Measurements from ENCODE around the gene SPATA13. TPM values are rescaled to one million over a fixed set of nuclear protein-coding genes. Genes with fewer than 3 reads are reported as not detected.

SPATA13 gene
- total RNA-seq, 1 experiment from 2014 or later = 2.1 TPM

DNA sequence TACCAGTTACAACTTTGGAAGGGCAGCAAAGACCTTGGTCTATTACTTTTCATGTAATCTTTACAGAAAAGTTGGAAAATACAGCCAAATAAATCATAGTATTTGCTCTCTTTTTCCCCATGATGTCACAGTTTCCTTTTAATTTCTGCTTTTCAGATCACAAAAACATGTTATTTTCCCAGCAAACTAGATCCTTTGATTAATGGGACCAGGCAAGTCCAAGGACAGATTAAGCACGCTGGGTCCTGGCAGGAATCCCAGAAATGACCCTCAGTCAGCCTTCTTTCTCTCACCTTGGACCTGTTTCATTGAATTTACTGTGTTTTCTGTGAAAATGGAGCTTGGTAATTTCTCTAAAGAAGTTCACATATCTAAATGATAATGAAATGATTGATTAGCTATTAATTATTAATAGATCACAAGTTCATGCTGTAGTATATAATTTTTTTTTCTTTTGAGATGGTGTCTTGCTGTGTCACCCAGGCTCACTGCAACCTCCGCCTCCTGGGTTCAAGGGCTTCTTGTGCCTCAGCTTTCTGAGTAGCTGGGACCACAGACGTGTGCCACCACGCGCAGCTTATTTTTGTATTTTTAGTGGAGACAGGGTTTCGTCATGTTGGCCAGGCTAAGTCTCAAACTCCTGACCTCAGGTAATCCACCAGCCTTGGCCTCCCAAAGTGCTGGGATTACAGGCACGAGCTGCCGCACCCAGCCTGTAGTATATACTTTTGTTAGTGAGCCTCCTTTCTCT lies 16.0 kb downstream of the SPATA13 start:
- no peak for DNase-seq
- Histone ChIP-seq H2AFZ (ENCODE audit: low read length) (no peak overlapping the region), H3K4me2 (ENCODE audit: low read depth, low read length, poor library complexity, severe bottlenecking) (no peak overlapping the region), H4K20me1 (ENCODE audit: insufficient read depth, low read depth, low read length) (no peaks in the 10 kb centered on the region), H3K4me3 (ENCODE audit: low read length) (no peak overlapping the region), H3K27me3 (ENCODE audit: low read length) (no peaks in the 10 kb centered on the region), H3K79me2 (ENCODE audit: low read length) (no peaks in the 10 kb centered on the region), H3K9me3 (ENCODE audit: low read length) (no peaks in the 10 kb centered on the region), H3K9ac (ENCODE audit: low read length) (no peak overlapping the region), H3K27ac (ENCODE audit: low read length) (no peak overlapping the region), H3K4me1 (ENCODE audit: low read length) (no peaks in the 10 kb centered on the region), H3K36me3 (ENCODE audit: insufficient read depth, low read length) (no peaks in the 10 kb centered on the region), H3K9me2 (replicated peaks; ENCODE audit: insufficient read depth, low read length) (no peaks in the 10 kb centered on the region)

DNA sequence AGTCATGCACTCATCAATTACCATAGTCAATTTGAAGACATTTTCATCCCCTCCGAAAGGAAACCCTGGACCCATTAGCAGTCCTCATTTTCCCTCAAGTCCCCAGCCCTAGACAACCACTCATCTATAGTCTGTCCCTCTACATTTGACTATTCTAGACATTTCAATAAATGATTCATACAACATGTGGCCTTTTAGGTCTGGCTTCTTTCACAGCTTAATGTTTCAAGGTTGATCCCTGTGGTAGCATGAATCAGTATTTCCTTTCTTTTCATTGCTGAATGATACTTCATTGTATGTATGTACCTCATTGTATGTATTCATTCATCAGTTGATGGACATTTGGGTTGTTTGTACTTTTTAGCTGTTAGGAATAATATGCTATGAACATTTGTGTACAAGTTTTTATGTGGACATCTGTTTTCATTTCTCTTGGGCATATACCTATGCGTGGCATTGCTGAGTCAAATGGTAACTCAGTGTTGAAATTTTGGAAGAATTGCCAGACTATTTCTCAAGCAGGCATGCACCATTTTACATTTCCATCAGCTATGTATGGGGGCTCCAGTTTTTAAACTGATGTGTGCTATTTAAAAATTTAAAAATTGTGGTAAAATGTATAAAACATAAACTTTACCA lies 18.4 kb downstream of the SPATA13 start:
- Histone ChIP-seq H3K4me3 (ENCODE audit: low read length) (no peak overlapping the region), H3K9me3 (ENCODE audit: low read length) (no peaks in the 10 kb centered on the region), H3K36me3 (ENCODE audit: insufficient read depth, low read length) (no peaks in the 10 kb centered on the region), H3K27ac (ENCODE audit: low read length) (no peak overlapping the region), H3K27me3 (ENCODE audit: low read length) (no peaks in the 10 kb centered on the region), H3K9ac (ENCODE audit: low read length) (no peak overlapping the region), H4K20me1 (ENCODE audit: insufficient read depth, low read depth, low read length) (no peaks in the 10 kb centered on the region), H3K9me2 (replicated peaks; ENCODE audit: insufficient read depth, low read length) (no peaks in the 10 kb centered on the region), H3K4me1 (ENCODE audit: low read length) (no peaks in the 10 kb centered on the region), H3K79me2 (ENCODE audit: low read length) (no peaks in the 10 kb centered on the region), H2AFZ (ENCODE audit: low read length) (no peak overlapping the region), H3K4me2 (ENCODE audit: low read depth, low read length, poor library complexity, severe bottlenecking) (no peak overlapping the region)
- DNase-seq = no peak

DNA sequence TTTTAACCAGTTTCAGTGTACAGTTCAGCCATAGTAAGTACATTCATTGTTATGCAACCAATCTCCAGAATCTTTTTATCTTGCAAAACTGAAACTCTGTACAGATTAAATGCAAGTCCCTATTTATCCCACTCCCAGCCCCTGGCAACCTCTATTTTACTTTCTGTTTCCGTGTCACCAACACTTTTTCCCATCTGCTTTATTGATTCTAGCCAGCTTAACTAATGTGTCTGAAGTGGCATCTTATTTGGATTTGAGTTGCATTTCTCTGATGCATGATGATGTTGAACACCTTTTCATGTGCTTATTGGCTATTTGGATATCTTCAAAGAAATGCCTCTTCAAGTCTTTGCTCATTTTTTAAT lies 18.9 kb downstream of the SPATA13 start:
- no peaks in the 10 kb centered on the region for H3K79me2 ChIP-seq (ENCODE audit: low read length)
- no peak overlapping the region for H3K4me2 ChIP-seq (ENCODE audit: low read depth, low read length, poor library complexity, severe bottlenecking)
- no peaks in the 10 kb centered on the region for H3K4me1 ChIP-seq (ENCODE audit: low read length)
- H3K4me3 ChIP-seq (ENCODE audit: low read length) = no peak overlapping the region
- no peaks in the 10 kb centered on the region for H3K9me3 ChIP-seq (ENCODE audit: low read length)
- no peak overlapping the region for H3K27ac ChIP-seq (ENCODE audit: low read length)
- no peak overlapping the region for H3K9ac ChIP-seq (ENCODE audit: low read length)
- H3K27me3 ChIP-seq (ENCODE audit: low read length) = no peaks in the 10 kb centered on the region
- no peak for DNase-seq
- H3K9me2 ChIP-seq (replicated peaks; ENCODE audit: insufficient read depth, low read length) = no peaks in the 10 kb centered on the region
- H3K36me3 ChIP-seq (ENCODE audit: insufficient read depth, low read length) = no peaks in the 10 kb centered on the region
- no peaks in the 10 kb centered on the region for H4K20me1 ChIP-seq (ENCODE audit: insufficient read depth, low read depth, low read length)
- H2AFZ ChIP-seq (ENCODE audit: low read length) = no peak overlapping the region

GRCh38 chr13:24180750-24181377 lies 20.3 kb downstream of the SPATA13 start:
- Histone ChIP-seq H4K20me1 (ENCODE audit: insufficient read depth, low read depth, low read length) (no peaks in the 10 kb centered on the region), H3K4me1 (ENCODE audit: low read length) (no peaks in the 10 kb centered on the region), H3K9me2 (replicated peaks; ENCODE audit: insufficient read depth, low read length) (no peaks in the 10 kb centered on the region), H3K9me3 (ENCODE audit: low read length) (no peaks in the 10 kb centered on the region), H3K4me3 (ENCODE audit: low read length) (no peak overlapping the region), H3K4me2 (ENCODE audit: low read depth, low read length, poor library complexity, severe bottlenecking) (no peak overlapping the region), H3K36me3 (ENCODE audit: insufficient read depth, low read length) (no peaks in the 10 kb centered on the region), H3K27me3 (ENCODE audit: low read length) (no peaks in the 10 kb centered on the region), H3K79me2 (ENCODE audit: low read length) (no peaks in the 10 kb centered on the region), H2AFZ (ENCODE audit: low read length) (no peak overlapping the region), H3K27ac (ENCODE audit: low read length) (no peak overlapping the region), H3K9ac (ENCODE audit: low read length) (no peak overlapping the region)
- no peak for DNase-seq

GRCh38 chr13:24181991-24182702 lies 21.6 kb downstream of the SPATA13 start:
- no peak overlapping the region for H3K4me3 ChIP-seq (ENCODE audit: low read length)
- H4K20me1 ChIP-seq (ENCODE audit: insufficient read depth, low read depth, low read length) = no peaks in the 10 kb centered on the region
- H3K4me2 ChIP-seq (ENCODE audit: low read depth, low read length, poor library complexity, severe bottlenecking) = no peak overlapping the region
- no peak for DNase-seq
- no peaks in the 10 kb centered on the region for H3K9me3 ChIP-seq (ENCODE audit: low read length)
- no peak overlapping the region for H2AFZ ChIP-seq (ENCODE audit: low read length)
- H3K27ac ChIP-seq (ENCODE audit: low read length) = no peak overlapping the region
- no peaks in the 10 kb centered on the region for H3K4me1 ChIP-seq (ENCODE audit: low read length)
- H3K9me2 ChIP-seq (replicated peaks; ENCODE audit: insufficient read depth, low read length) = no peaks in the 10 kb centered on the region
- no peaks in the 10 kb centered on the region for H3K27me3 ChIP-seq (ENCODE audit: low read length)
- H3K9ac ChIP-seq (ENCODE audit: low read length) = no peak overlapping the region
- H3K36me3 ChIP-seq (ENCODE audit: insufficient read depth, low read length) = no peaks in the 10 kb centered on the region
- no peaks in the 10 kb centered on the region for H3K79me2 ChIP-seq (ENCODE audit: low read length)

DNA sequence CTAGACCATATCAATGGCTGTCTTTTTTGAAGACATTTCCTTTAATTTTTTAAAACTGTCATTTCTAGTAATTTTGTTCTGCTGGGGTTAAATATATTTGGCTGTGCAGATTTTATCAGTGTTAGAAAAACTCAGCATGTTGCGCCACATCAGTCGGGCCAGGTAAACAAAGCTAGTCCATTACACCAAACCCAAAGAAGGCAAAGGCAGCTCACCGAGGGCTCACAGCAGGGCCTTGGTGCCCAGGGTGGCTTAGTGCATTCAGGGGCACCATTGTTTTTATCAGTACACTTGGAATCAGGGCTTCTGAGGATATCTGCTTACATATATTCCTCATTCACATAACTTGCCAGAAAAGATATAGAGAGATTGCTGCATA lies 22.2 kb downstream of the SPATA13 start:
- Histone ChIP-seq H2AFZ (ENCODE audit: low read length) (no peak overlapping the region), H4K20me1 (ENCODE audit: insufficient read depth, low read depth, low read length) (no peaks in the 10 kb centered on the region), H3K4me1 (ENCODE audit: low read length) (no peaks in the 10 kb centered on the region), H3K9ac (ENCODE audit: low read length) (no peak overlapping the region), H3K4me3 (ENCODE audit: low read length) (no peak overlapping the region), H3K79me2 (ENCODE audit: low read length) (no peaks in the 10 kb centered on the region), H3K27me3 (ENCODE audit: low read length) (no peaks in the 10 kb centered on the region), H3K36me3 (ENCODE audit: insufficient read depth, low read length) (no peaks in the 10 kb centered on the region), H3K4me2 (ENCODE audit: low read depth, low read length, poor library complexity, severe bottlenecking) (no peak overlapping the region), H3K9me3 (ENCODE audit: low read length) (no peaks in the 10 kb centered on the region), H3K9me2 (replicated peaks; ENCODE audit: insufficient read depth, low read length) (no peaks in the 10 kb centered on the region), H3K27ac (ENCODE audit: low read length) (no peak overlapping the region)
- DNase-seq = no peak

DNA sequence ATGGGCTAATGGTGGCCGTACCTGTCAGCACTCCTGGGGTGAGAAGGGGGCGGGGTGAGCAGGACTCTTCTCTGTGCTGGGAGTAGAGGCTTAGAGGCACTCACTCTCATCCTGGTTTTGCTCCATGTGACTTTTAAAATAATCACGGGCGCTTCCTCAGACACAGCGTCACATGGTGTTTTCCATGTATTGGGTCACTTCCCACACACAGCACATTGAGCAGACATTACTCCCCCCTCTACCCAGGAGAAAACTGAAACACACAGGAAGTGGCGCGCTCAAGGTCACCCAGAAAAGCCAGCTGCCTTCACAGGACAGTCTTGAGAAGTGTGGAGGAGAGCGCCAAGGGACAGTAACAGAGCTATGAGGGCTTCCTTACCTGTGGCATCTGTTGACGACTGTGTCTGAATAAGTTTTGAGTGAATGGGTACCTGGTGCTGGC lies 23.2 kb downstream of the SPATA13 start:
- no peaks in the 10 kb centered on the region for H3K36me3 ChIP-seq (ENCODE audit: insufficient read depth, low read length)
- H3K4me2 ChIP-seq (ENCODE audit: low read depth, low read length, poor library complexity, severe bottlenecking) = no peak overlapping the region
- H4K20me1 ChIP-seq (ENCODE audit: insufficient read depth, low read depth, low read length) = no peaks in the 10 kb centered on the region
- H3K27me3 ChIP-seq (ENCODE audit: low read length) = no peaks in the 10 kb centered on the region
- no peaks in the 10 kb centered on the region for H3K9me3 ChIP-seq (ENCODE audit: low read length)
- no peak for DNase-seq
- no peak overlapping the region for H3K27ac ChIP-seq (ENCODE audit: low read length)
- H3K9me2 ChIP-seq (replicated peaks; ENCODE audit: insufficient read depth, low read length) = no peaks in the 10 kb centered on the region
- H3K4me1 ChIP-seq (ENCODE audit: low read length) = no peaks in the 10 kb centered on the region
- H2AFZ ChIP-seq (ENCODE audit: low read length) = no peak overlapping the region
- no peaks in the 10 kb centered on the region for H3K79me2 ChIP-seq (ENCODE audit: low read length)
- H3K9ac ChIP-seq (ENCODE audit: low read length) = no peak overlapping the region
- no peak overlapping the region for H3K4me3 ChIP-seq (ENCODE audit: low read length)

DNA sequence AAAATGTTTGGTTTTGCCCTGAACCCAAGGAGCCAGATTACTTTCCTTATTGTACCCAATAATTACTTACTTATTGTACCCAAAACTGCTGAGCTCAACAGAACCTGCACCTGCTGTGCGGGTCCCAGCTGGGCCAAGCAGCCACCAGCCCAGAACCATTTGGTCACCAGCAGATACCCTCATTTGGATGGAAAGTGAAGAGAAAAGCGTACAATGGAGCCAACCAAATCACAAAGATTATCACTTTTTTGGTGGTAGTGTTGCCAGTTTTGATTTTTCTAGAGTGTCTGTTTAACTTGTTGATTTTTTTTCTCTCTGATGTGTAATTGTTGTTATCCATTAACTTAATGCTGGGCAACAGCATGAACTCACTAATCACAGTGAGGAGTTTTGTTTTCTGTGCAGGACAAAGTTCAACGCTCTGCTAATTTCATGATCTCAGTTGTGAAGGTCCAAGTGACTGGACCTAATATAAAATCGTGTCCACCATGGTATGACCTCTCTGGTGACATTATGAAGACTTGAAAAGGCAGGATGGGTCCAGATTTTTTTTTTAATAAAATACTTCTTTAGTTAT lies 23.8 kb downstream of the SPATA13 start:
- no peak overlapping the region for H3K9ac ChIP-seq (ENCODE audit: low read length)
- H3K4me1 ChIP-seq (ENCODE audit: low read length) = no peaks in the 10 kb centered on the region
- H4K20me1 ChIP-seq (ENCODE audit: insufficient read depth, low read depth, low read length) = no peaks in the 10 kb centered on the region
- no peaks in the 10 kb centered on the region for H3K79me2 ChIP-seq (ENCODE audit: low read length)
- H3K27ac ChIP-seq (ENCODE audit: low read length) = no peak overlapping the region
- no peaks in the 10 kb centered on the region for H3K27me3 ChIP-seq (ENCODE audit: low read length)
- H3K9me3 ChIP-seq (ENCODE audit: low read length) = no peaks in the 10 kb centered on the region
- H3K4me3 ChIP-seq (ENCODE audit: low read length) = no peak overlapping the region
- no peak for DNase-seq
- H3K4me2 ChIP-seq (ENCODE audit: low read depth, low read length, poor library complexity, severe bottlenecking) = no peak overlapping the region
- no peaks in the 10 kb centered on the region for H3K36me3 ChIP-seq (ENCODE audit: insufficient read depth, low read length)
- no peaks in the 10 kb centered on the region for H3K9me2 ChIP-seq (replicated peaks; ENCODE audit: insufficient read depth, low read length)
- no peak overlapping the region for H2AFZ ChIP-seq (ENCODE audit: low read length)

Data from Karpas-422 (cell line).